Adrenal gland (tissue), 5 donors: Measurements from ENCODE around the gene FBXL7.

ENCODE experiments used
- CTCF ChIP-seq, 6 experiments: fragments of 450-650 bp in 4 of 6; fragments of 200-600 bp in 2 of 6; sonication (generic) in 1 of 6; IDR thresholded peaks; 1 replicate in 5 of 6; 2 replicates in 1 of 6; pipeline versions ENCODE4 v1.5.1 to v1.8.0; 2016 to 2021; ENCODE audit warnings: antibody characterized with exemption in 6 of 6, mild to moderate bottlenecking in 2 of 6, moderate library complexity in 1 of 6
- POLR2A ChIP-seq, 2 donors: fragments of 450-650 bp; IDR thresholded peaks; one replicate each; pipeline ENCODE4 v1.6.1; 2017; ENCODE audit warnings: antibody characterized with exemption in 2 of 2, mild to moderate bottlenecking in 2 of 2, moderate library complexity in 1 of 2
- donor health status: DM: no; HTN: no; CAD: no.

GRCh38 chr5:15772131-15772530, 272.2 kb downstream of the FBXL7 start:
- TF ChIP-seq CTCF (IDR thresholded peaks at IDR 0.05) (no peak), POLR2A (IDR thresholded peaks at IDR 0.05) (no peak)
